ENCODE data around the gene MANBA.

GRCh38 chr4:102599886-102600285, 160.9 kb downstream of the MANBA start:
- TF ChIP-seq, protein P1, sequence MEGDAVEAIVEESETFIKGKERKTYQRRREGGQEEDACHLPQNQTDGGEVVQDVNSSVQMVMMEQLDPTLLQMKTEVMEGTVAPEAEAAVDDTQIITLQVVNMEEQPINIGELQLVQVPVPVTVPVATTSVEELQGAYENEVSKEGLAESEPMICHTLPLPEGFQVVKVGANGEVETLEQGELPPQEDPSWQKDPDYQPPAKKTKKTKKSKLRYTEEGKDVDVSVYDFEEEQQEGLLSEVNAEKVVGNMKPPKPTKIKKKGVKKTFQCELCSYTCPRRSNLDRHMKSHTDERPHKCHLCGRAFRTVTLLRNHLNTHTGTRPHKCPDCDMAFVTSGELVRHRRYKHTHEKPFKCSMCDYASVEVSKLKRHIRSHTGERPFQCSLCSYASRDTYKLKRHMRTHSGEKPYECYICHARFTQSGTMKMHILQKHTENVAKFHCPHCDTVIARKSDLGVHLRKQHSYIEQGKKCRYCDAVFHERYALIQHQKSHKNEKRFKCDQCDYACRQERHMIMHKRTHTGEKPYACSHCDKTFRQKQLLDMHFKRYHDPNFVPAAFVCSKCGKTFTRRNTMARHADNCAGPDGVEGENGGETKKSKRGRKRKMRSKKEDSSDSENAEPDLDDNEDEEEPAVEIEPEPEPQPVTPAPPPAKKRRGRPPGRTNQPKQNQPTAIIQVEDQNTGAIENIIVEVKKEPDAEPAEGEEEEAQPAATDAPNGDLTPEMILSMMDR (conservative IDR thresholded peaks at IDR 0.05; ENCODE audit: low read length), result no peak
- no peak for TF ChIP-seq EZH2phosphoT487 (IDR thresholded peaks at IDR 0.05; ENCODE audit: borderline replicate concordance)

All from Loucy (cell line).